ENCODE results near the gene TGM2.

Gene TGM2

DNA sequence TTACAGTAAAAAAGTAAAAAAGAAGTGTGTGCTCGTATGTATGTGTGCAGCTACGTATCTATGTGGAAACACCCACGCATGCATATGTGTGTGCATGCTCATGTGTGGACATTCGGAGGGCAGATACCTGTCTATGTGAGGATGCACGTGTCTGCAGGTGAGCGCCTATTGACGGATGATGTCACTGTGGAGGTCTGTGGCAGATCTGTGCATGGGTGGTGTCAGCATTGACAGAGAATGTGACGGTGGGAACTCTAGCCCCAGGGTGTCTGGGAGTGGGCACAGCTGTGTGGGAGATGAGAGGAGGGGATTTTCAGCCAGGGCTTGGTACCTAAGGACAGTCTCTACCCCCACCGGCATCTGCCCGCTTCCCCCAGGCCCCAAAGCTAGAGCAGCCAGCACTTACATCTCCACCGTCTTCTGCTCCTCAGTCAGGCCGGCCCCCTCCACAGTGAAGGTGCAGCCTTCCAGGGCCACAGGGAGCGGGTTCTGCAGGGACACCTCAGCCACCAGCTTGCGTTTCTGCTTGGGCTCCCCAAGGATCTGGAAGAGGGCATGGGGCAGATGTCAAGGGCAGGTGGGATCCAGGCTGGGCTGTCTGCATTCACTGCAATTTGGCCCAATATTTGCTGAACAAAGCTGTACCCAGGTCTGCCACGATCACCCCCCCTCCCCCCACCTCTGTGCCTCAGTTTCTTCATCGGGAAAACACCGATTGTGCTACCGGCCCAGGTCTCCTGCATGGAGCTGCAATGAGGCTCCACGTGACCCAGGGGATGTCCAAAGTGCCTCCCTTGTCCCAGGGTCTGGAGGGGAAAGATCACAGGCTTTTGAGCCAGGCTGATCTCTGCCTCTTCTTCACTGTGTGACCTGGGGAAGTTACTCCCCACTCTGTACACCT, 34.1 kb downstream of the TGM2 start:
- TF ChIP-seq, protein P1, sequence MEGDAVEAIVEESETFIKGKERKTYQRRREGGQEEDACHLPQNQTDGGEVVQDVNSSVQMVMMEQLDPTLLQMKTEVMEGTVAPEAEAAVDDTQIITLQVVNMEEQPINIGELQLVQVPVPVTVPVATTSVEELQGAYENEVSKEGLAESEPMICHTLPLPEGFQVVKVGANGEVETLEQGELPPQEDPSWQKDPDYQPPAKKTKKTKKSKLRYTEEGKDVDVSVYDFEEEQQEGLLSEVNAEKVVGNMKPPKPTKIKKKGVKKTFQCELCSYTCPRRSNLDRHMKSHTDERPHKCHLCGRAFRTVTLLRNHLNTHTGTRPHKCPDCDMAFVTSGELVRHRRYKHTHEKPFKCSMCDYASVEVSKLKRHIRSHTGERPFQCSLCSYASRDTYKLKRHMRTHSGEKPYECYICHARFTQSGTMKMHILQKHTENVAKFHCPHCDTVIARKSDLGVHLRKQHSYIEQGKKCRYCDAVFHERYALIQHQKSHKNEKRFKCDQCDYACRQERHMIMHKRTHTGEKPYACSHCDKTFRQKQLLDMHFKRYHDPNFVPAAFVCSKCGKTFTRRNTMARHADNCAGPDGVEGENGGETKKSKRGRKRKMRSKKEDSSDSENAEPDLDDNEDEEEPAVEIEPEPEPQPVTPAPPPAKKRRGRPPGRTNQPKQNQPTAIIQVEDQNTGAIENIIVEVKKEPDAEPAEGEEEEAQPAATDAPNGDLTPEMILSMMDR (IDR thresholded peaks at IDR 0.05), result no peak

DNA sequence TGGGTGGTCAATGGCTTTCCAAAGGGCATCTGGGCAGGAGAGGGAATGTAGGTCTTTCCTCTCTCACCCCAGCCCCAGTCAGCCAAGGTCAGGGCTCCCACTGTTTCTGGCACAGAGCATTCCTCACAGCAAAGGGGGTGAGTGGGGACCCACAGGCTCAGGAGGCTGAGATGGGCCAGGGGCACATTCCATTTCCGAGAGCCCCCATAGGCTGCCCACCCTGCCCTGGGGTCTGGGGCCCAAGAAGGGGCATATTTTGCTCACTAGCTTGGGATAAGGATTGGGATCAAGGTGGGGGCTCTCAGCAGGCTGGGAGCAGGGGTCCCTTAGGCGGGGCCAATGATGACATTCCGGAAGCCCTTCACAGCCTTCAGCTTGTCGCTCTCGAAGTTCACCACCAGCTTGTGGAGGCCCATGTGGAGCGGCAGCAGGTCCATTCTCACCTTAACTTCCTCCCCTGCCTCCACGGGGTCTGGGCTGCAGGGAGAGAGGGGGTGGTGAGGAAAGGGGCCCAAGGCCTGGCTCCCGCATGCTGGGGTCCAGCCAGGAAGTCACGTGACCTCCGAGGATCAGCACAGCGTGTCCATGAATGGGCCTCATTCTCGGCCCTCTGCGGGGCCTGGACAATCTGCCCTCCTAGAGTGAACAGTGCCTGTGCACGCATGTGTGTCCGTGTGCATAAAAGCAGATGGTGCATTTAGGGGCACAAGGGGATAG, 35.0 kb downstream of the TGM2 start:
- TF ChIP-seq, protein P1 (IDR thresholded peaks at IDR 0.05), result no peak

DNA sequence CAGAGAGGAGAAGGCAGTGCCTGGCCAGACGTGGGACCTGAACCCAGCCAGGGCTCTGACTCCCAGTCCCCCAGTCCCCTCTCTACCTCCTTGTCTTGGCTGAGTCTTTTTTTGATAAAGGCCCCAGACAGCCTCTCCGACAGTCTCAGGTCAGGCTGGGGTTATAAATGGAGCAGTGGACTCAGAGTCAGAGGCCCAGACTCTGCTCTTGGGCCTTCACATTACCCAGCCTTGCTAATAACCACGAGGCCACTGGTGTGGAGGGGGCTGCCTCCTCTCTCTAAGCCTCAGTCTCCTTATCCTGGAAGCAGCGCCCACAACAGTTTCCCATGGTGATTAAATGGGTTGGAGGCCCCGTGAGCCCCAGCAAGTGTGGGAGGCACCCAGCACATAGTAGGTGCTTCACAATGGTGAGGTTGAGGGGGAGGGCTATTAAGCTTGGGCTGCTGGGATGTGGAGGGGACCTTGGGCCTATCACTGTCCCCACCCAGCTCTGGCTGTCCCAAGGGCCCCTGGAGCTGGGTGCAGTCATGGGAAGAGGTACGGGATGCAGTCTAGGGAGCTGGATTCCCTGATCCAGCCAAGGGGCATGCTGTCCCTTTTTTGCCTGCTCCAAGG, 35.7 kb downstream of the TGM2 start:
- TF ChIP-seq, protein P1 (IDR thresholded peaks at IDR 0.05), result no peak

DNA sequence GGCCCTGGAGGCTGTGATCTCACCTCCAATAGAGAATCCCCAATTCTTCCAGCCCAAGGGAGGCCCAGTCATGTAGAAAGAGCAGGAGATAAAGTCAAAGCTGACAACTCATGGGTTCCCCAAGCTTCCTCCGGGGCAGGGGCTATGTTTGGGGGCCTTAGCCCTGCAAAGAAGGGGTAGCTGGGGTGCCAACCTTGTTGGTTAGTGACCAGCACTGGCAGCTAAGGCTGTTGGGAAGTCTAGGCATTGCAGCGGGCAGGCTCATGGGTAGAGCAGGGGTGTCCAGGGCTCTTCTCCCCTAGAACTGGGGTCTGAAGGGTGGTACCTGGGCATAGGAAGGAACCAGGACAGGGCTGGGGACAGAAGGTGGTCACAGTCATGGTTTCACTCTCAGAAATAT, 36.4 kb downstream of the TGM2 start:
- TF ChIP-seq, protein P1 (IDR thresholded peaks at IDR 0.05), result no peak

DNA sequence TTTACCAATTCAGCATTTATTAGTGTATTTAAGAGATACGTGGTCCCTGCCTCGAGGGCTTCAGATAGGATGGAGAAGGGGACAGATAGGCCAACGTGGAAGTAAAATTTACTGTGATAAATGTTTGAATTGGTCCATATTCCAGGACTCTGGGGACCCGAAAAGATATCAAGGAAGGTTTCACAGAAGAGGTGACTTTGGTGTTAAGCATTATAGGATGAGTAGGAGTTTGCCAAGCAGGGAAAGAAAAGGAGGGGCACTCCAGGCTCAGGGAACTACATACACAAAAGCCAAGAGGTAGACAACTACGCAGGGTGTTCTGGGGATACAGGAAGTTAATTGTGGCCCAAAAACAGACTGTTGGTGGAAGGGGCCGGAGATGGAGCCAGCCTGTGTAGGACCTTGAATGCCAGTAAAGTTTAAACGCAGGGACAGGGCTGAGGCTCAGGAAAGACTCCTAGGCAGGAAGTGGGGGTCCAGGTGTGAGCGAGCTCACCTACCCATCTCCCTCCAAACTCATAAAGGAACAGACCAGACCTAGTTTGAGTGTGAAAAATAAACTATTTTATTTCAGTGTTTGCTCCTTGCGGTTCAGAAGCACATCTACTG, 37.0 kb downstream of the TGM2 start:
- TF ChIP-seq, protein P1 (IDR thresholded peaks at IDR 0.05), result no peak

DNA sequence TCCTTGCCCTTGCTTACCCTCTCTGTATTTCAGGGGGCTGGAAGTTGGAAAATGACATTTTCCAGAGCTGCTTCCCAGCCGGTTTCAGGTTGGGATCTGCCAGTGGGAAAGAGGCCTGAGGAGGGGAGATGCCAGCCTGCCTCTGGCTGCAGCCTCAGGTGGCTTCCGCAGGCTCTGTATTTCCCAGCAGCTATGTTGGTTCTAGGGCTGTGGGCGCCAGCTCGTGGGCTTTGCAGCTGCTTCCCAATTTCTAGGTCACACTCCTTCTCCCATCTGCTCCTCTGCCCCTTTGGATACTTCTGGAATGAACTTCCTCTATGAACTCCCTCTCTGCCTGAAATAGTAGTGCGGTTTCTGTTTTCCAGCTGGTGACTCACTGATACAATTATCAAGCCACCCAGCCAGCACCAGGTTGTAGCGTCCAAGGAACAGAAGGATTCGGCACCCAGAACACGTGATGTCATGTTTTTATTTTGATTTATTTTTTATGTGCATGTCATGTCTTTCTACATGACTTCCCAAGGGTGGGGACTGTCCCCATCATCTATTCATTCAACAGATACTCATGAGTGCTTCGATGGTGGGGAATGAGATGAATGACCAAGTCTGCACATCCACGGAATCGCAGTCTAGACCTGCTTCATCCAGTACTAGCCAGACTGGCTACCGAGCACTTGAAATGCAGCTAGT, 38.0 kb downstream of the TGM2 start:
- TF ChIP-seq, protein P1 (IDR thresholded peaks at IDR 0.05), result no peak
